ENCODE data around the gene PEAK1. TPM values are rescaled to one million over a fixed set of nuclear protein-coding genes. Genes with fewer than 3 reads are reported as not detected.

Gene PEAK1
- polyA plus RNA-seq, 1 donor (not counting 4 experiments of a cell fraction or from before 2014, with no cell fraction given), result 5.9 TPM

DNA sequence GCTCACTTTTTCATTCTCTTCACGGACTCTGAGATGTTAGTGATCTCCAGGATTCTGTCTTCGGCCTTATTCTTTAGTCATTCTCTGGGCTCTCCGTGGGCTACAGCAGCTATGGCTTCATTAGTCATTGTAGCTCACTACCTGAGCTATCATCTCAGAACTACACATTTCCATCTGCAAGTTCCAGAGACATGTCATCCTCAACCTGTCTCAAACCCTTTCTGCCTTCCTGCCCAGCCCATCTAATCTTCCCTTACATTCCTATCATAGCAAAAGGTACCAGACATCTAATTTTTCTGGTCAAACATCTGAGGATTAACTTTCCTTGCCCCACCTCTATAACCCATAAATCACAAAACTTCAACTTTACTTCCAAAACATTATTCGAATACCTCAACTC lies 362.2 kb downstream of the PEAK1 start:
- no peak for TF ChIP-seq EZH2 (IDR thresholded peaks at IDR 0.05; ENCODE audit: low read length)
- TF ChIP-seq, protein P1, sequence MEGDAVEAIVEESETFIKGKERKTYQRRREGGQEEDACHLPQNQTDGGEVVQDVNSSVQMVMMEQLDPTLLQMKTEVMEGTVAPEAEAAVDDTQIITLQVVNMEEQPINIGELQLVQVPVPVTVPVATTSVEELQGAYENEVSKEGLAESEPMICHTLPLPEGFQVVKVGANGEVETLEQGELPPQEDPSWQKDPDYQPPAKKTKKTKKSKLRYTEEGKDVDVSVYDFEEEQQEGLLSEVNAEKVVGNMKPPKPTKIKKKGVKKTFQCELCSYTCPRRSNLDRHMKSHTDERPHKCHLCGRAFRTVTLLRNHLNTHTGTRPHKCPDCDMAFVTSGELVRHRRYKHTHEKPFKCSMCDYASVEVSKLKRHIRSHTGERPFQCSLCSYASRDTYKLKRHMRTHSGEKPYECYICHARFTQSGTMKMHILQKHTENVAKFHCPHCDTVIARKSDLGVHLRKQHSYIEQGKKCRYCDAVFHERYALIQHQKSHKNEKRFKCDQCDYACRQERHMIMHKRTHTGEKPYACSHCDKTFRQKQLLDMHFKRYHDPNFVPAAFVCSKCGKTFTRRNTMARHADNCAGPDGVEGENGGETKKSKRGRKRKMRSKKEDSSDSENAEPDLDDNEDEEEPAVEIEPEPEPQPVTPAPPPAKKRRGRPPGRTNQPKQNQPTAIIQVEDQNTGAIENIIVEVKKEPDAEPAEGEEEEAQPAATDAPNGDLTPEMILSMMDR (optimal IDR thresholded peaks at IDR 0.05 in 1 of 3, IDR thresholded peaks at IDR 0.05 in 1 of 3, conservative IDR thresholded peaks at IDR 0.05 in 1 of 3; ENCODE audit: extremely low read depth in 1 of 3, insufficient read depth in 2 of 3, low read length in 3 of 3), result no peak
- Histone ChIP-seq H3K4me3 (ENCODE audit: control insufficient read depth in 2 of 3, extremely low read depth in 1 of 3, insufficient read depth in 2 of 3, low read depth in 1 of 3, low read length in 3 of 3) (no peak overlapping the region), H3K36me3 (ENCODE audit: control insufficient read depth in 2 of 2, extremely low read depth in 1 of 2, insufficient read depth in 2 of 2, low read length in 2 of 2) (peaks cover 1 to 4% of the 10 kb centered on the region in 2 experiments), H3K9me3 (ENCODE audit: control insufficient read depth, low read depth, low read length) (no peaks in the 10 kb centered on the region), H4K20me1 (ENCODE audit: control insufficient read depth, extremely low read depth, insufficient read depth, low read length) (no peaks in the 10 kb centered on the region), H3K4me2 (ENCODE audit: control insufficient read depth, extremely low read depth, insufficient read depth, low read depth, low read length) (no peak overlapping the region), H3K27ac (ENCODE audit: control insufficient read depth, insufficient read depth, low read length) (no peak overlapping the region), H3K79me2 (ENCODE audit: control insufficient read depth, insufficient read depth, low read length) (no peaks in the 10 kb centered on the region), H3K9ac (ENCODE audit: control insufficient read depth, extremely low read depth, insufficient read depth, low read length) (no peak overlapping the region), H3K9me1 (ENCODE audit: control insufficient read depth, extremely low read depth, insufficient read depth, low read length) (peaks cover 2% of the 10 kb centered on the region), H3K4me1 (ENCODE audit: control insufficient read depth, extremely low read depth, insufficient read depth, low read length) (peaks cover 14% of the 10 kb centered on the region), H2AFZ (ENCODE audit: control insufficient read depth, low read length) (no peak overlapping the region), H3K27me3 (ENCODE audit: control insufficient read depth, extremely low read depth, insufficient read depth, low read length) (no peaks in the 10 kb centered on the region)
- dilution Hi-C loops (cut with MboI; ENCODE audit: extremely low pct_ligation_motif_present, low sequenced_read_pairs), result no loop called here
- no peak for DNase-seq (ENCODE audit: low read depth, low spot score)
- FAIRE-seq, result no peak

DNA sequence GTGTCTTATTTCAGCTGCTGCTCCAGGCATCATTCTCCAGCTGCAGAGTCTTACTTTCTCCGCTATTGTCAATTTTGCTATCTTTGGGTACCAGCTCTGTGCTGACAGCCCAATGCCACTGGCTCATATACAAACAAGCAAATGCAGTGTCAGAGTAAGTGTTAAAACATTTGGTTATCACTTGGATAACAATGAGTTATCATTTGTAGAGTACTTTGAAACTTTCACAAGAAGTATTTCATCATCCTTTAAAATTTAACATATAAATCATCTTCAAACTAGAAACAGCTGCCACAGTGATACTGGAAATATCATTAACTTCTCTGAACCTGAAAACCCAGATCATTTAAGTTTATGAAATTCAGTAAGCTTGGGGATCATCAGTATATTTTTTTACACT lies 362.8 kb downstream of the PEAK1 start:
- FAIRE-seq, result no peak
- Histone ChIP-seq H3K4me3 (ENCODE audit: control insufficient read depth in 2 of 3, extremely low read depth in 1 of 3, insufficient read depth in 2 of 3, low read depth in 1 of 3, low read length in 3 of 3) (no peak overlapping the region), H3K4me2 (ENCODE audit: control insufficient read depth, extremely low read depth, insufficient read depth, low read depth, low read length) (no peak overlapping the region), H3K36me3 (ENCODE audit: control insufficient read depth in 2 of 2, extremely low read depth in 1 of 2, insufficient read depth in 2 of 2, low read length in 2 of 2) (peaks cover 1 to 4% of the 10 kb centered on the region in 2 experiments), H4K20me1 (ENCODE audit: control insufficient read depth, extremely low read depth, insufficient read depth, low read length) (no peaks in the 10 kb centered on the region), H3K27ac (ENCODE audit: control insufficient read depth, insufficient read depth, low read length) (no peak overlapping the region), H3K9me1 (ENCODE audit: control insufficient read depth, extremely low read depth, insufficient read depth, low read length) (peaks cover 2% of the 10 kb centered on the region), H3K9ac (ENCODE audit: control insufficient read depth, extremely low read depth, insufficient read depth, low read length) (no peak overlapping the region), H3K9me3 (ENCODE audit: control insufficient read depth, low read depth, low read length) (no peaks in the 10 kb centered on the region), H2AFZ (ENCODE audit: control insufficient read depth, low read length) (no peak overlapping the region), H3K79me2 (ENCODE audit: control insufficient read depth, insufficient read depth, low read length) (no peaks in the 10 kb centered on the region), H3K4me1 (ENCODE audit: control insufficient read depth, extremely low read depth, insufficient read depth, low read length) (peaks cover 12% of the 10 kb centered on the region), H3K27me3 (ENCODE audit: control insufficient read depth, extremely low read depth, insufficient read depth, low read length) (no peaks in the 10 kb centered on the region)
- DNase-seq (ENCODE audit: low read depth, low spot score), result no peak
- TF ChIP-seq EZH2 (IDR thresholded peaks at IDR 0.05; ENCODE audit: low read length), result no peak
- TF ChIP-seq, protein P1 (optimal IDR thresholded peaks at IDR 0.05 in 1 of 3, IDR thresholded peaks at IDR 0.05 in 1 of 3, conservative IDR thresholded peaks at IDR 0.05 in 1 of 3; ENCODE audit: extremely low read depth in 1 of 3, insufficient read depth in 2 of 3, low read length in 3 of 3), result no peak
- dilution Hi-C loops (cut with MboI; ENCODE audit: extremely low pct_ligation_motif_present, low sequenced_read_pairs), result no loop called here

Data from keratinocyte (primary cell).